PC-9 (cell line): ENCODE data around the gene MBNL1.

Experiments
- CTCF ChIP-seq: fragments of 200-600 bp; sonication (generic); conservative IDR thresholded peaks from 2 replicates; pipeline ENCODE4 v1.6.1; 2017; ENCODE audit warnings: mixed run types, antibody characterized with exemption, mild to moderate bottlenecking, moderate library complexity
- EZH2 ChIP-seq: fragments of 200-600 bp; sonication (generic); IDR thresholded peaks from 2 replicates; pipeline ENCODE4 v1.8.0; 2017; ENCODE audit warnings: antibody characterized with exemption, low read depth

- TF ChIP-seq CTCF, result no peak
- TF ChIP-seq EZH2, result no peak
These were observed 24.8 kb upstream of the MBNL1 start for GRCh38 chr3:152243721-152244516.
